Measurements from ENCODE around the gene RANBP3.

RANBP3 gene

GRCh38 chr19:5985098-5985783, 7.3 kb upstream of the RANBP3 start:
- no peak for DNase-seq

- DNase-seq: no peak
These were observed 6.7 kb upstream of the RANBP3 start for GRCh38 chr19:5984600-5984999.

DNA sequence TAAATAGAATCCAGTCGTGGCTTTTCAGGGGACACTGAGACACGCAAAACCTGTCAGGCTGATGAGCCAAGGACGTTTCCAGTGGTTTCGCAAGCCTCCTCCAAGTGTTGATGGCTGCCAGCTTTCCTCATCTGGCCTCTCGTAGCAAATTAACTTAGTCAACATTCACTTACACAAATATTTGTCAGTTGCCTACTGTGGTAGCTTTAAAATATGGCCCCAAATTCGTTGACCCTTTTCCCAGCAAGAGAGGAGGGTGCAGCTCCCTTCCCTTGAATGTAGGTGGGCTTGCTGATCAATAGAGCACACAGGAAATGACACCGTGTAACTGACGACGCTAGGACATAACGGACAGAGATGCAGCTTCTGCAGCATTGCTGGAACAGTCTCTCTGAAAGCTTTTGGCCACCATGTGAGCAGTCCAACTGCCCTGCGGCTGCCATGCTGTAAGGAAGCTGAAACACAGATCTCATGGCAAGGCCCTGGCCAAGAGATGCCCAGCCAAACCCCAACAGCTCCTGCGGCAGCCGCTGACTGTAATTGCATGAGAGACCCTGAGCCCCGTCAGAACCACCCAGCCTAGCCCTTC, 5.5 kb upstream of the RANBP3 start:
- no peak for DNase-seq

GRCh38 chr19:5978606-5979552, 939 bp upstream of the RANBP3 start:
- DNase-seq: no peak

DNA sequence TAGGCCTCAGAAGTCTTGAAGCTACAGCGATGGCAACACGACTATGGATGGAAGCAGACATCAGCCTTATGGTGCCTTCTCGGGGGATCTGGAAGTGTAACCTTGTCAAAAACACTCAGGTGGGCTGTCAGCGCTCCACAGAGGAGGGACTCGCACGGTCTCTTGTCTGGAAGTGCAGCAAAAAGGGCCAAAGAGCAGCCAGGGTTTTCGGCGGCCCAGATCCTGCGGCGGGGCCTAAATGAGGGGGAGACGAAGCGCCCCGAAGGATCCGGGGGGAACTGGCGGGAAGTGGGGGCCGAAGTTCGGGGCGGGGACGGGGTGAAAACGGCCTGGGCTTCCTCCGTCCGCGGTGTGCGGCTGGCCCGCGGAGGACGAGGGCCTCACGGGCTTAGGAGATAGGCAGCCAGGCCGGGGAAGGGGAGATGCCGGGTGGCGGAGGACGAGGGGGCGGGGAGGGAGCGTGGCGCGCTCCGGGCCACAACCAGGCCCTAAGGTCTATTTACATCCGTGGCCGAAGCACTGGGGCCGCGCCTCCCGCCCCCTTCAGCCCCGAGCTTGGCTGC, 637 bp downstream of the RANBP3 start:
- DNase-seq: no peak

DNA sequence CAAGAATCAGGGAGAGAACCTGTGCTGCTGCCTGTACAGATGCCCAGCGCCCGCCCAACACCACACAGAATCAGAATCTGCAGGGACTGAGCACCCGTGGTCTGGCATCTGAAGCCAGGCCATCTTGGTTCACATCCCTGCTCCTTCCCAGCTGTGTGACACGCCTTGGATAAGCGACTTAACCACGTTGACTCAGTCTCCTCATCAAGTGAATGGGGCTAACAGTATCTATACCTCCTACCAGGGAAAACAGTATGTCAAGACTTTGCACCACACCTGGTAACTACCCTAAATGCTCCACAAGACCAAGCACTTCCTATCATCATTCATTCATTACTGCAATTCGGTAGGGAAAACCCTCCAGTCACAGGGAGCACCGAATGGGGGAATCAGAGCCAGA, 1.2 kb downstream of the RANBP3 start:
- no peak for DNase-seq

- no peak for DNase-seq
These were observed 2.6 kb downstream of the RANBP3 start for GRCh38 chr19:5975388-5975728.

DNA sequence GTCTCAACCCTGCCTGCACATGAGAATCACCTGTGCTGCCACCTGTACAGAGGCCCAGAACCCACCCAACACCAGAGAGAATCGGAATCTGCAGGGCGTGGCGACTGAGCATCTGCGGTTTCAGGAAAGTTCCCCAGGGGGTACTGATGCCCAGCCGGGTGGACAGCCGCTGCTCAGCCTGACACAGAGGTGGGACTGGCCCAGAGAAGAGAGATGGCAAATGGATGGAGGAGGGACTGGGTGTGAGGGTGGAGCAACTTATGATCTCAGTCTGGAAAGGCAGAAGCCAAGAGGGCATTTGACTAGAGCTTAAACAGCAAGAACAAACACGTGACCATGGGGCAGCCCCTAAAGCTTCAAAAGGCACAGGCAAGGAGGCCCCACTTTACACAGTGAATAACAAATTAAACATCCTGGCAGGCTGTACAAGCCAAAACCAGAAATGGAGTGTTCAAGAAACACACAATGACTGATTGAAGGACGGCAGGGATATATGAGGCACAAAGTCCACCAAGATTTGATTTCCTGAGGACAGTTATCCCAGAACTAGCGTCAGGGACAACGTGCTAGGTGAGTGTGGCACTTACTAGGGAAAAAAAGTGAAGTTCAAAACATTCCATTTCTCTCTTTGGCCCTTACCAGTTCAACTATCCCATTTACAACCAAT, 3.1 kb downstream of the RANBP3 start:
- DNase-seq: no peak

DNA sequence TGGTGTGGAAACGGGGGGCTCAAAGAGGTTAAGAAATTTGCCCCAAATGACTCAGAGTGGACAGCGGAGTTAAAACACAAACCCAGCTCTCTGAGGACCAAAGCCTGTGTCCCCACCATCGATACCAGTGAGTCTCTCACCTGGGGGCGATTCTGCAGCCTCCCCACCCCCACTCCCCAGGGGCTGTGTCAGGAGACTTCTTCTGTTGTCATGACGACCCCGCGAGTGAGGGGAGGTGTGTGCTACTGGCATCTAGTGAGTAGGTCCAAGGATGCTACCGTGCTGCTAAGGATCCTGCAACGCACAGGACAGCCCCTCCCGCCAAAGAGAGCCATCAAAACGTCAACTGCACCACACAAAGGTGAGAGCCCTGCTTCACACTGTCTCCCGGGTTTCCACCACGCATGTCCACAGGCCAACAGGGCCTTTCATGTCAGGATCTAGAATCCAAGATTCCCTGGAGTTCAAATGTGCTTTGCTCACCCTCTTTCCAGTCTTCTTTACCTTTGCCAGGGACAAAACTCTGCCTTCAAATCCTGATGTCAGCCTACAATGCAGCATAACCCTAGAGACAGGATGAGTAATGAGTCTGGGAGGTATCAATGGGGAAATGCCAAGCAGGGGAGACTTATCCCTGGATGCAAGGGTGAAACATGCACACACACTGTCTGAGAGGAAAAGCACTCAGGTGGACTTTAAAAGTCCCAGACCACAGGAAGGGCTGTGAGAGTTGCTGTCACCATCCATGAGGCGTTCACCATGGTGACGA, 3.9 kb downstream of the RANBP3 start:
- DNase-seq: no peak

GRCh38 chr19:5973376-5973775, 4.6 kb downstream of the RANBP3 start:
- DNase-seq: no peak

- DNase-seq: no peak
These were observed 5.6 kb downstream of the RANBP3 start for GRCh38 chr19:5972355-5972731.

GRCh38 chr19:5971714-5972354, 6.1 kb downstream of the RANBP3 start:
- DNase-seq: no peak

DNA sequence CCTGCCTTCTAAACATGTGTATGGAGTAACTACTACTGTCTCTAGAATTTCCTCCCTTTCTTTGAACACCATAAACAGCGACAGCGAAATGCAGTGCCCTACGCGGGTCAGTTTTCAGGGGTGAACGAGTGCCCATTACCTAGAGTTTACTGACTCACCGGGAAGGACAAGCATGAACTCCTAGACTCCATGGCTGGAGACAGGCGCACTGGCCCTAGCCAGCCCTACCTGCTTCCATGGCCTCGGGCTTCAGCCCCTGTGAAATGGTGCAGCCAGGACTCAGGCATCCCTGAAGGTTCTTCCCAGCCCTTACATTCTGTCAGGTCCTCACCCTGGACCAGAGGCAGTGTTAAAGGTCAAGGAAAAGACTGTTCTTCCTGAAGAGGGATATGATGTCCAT, 8.5 kb downstream of the RANBP3 start:
- no peak for DNase-seq

DNA sequence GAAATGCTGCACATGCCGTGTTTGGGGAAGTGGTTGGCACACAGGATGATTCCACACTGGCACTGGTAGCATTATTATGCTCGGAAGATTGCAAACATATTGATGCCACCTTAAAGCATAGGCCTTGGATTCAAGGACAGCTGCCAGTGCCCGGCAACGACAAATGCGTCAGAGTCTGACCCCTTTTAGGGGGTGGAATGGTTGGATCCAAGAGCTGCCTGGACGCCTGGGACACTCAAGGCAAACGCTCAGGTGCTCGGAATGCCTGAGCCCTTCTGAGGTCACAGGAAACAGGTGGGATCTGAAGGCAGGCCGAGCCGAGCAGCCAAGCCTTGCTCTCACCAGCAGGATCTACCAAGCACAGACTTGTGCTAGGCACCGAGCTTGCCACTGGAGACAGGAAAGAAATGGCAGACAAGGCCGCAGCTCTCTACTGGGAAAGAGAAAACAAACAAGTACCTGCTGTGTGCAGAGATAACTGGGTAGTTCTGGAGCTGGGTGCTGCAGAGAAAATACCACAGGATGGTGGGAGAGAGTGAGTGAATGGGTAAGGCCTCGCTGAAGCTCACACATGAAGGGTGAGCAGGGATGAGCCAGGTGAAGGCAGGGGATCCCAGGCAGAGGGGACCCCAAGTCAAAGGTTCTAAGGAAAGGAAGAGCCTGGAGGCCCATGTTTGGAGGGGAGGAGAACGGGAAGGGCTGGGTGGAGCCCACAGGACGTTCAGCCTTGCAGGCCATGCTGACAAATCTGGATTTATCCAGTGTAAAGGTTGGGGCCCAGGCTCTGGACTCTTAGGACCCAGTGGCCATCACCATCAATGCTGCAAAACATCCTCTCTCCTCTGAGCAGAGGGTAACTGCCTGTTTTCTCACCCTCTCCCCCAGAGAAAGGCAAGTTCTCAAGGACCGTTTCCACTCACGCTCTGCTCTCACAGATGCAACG, 9.2 kb downstream of the RANBP3 start:
- no peak for DNase-seq

DNA sequence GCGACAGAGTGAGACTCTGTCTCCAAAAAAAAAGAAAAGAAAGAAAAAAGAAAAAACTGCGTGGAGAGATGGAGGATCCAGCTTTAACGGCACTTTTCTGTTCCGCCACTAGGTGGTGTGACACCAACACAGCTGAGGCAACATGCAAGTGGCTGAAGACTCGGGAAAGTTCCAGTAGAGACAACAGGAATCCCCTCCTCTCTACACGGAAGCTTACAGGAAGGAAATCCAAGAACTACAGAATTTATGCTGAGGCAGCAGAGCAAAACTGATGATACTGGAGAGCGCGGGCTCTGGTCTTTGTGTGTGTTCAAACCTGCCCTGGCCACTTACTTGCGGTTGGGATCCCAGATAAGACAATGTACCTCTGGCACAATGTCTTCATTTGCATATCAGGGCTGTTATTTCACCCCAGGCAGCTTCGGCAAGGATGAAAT, 9.9 kb downstream of the RANBP3 start:
- DNase-seq: peak; percentile 48

DNA sequence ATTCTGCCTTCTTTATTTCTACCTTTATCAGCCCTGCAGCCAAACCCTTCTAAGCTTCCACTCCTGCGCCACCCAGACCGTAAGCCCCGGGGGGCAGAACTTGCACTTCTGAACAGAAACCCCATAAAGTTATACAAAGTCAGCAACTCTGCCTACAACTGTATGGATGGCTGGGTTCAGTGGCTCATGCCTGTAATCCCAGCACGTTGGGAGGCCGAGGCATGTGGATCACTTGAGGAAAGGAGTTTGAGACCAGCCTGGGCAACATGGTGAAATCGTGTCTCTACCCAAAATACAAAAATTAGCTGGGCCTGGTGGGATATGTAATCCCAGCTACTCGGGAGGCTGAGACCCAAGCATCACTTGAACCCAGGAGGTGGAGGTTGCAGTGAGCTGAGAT, 10.4 kb downstream of the RANBP3 start:
- DNase-seq: no peak

DNA sequence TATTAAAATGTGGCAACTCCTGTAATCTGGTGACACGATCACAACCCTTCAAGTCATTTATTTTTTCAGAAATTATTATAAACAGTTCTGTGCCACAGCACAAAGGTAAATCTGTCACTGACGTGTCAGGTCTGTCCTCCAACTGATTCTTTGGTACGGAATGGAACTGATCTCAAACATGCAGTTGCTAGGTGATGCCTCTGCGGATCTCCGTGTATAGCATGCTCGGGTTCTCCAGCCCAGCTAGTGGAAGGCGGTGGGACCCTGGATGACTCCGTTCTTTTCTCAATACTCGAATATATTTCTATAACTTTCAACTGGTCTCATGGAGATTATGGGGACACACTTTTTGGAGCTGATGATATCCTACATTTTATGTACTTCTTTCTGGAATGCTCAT, 11.0 kb downstream of the RANBP3 start:
- DNase-seq: no peak

DNA sequence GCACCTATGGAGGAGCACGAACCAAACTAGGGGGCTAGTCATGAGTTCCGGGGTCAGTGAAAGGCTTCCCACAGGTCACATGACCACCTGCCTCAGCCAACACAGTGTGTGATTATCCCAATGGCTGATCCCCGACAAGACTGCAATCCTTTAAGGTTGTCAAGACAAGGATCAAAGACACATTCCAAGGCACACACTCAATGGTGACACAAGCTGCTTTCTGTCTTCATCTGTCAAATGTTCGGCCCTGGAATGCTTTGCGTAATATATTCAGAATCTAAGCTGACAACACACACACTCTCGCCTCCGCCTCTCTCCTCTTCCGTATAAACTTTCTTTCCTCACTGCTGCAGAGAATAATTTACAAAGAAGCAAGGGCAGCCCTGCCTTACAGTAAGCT, 11.7 kb downstream of the RANBP3 start:
- no peak for DNase-seq

GRCh38 chr19:5964816-5965565, 12.9 kb downstream of the RANBP3 start:
- DNase-seq: no peak

- DNase-seq: no peak
These were observed 14.1 kb downstream of the RANBP3 start for GRCh38 chr19:5963855-5964254.

Measured in activated T-cell treated with anti-CD3 and anti-CD28 coated beads for 4 hours (primary cell).